Common myeloid progenitor, CD34-positive (primary cell): ENCODE results near the gene TLR6.

Experiments used
- CTCF ChIA-PET: fragments of 350-600 bp; sonication (Branson Sonifier 250); formaldehyde crosslinking; loops from one replicate; lab custom pipeline; 2021; ENCODE audit warnings: antibody characterized with exemption; lab: Charles Lee
- POLR2A ChIA-PET: fragments of 350-600 bp; sonication (Branson Sonifier 250); formaldehyde crosslinking; loops from one replicate; lab custom pipeline; 2021; ENCODE audit warnings: antibody characterized with exemption; lab: Charles Lee
- DNase-seq, 3 donors: peaks; one replicate each; pipeline versions ENCODE4 v3.0.0 to v3.0.0-alpha.2; 2013
- H3K27ac ChIP-seq, 2 experiments: 1 replicate in 1 of 2; 2 replicates in 1 of 2; pipeline ENCODE4 v1.7.0; 2013; ENCODE audit warnings: inconsistent platforms in 2 of 2, low read length in 2 of 2, mild to moderate bottlenecking in 2 of 2, low read depth in 1 of 2, moderate library complexity in 1 of 2; ENCODE audit not compliant: severe bottlenecking in 2 of 2, insufficient read depth in 1 of 2, poor library complexity in 1 of 2
- H3K27me3 ChIP-seq, 5 experiments: replicated peaks in 2 of 5; 1 replicate in 3 of 5; 2 replicates in 2 of 5; pipeline versions ENCODE4 v1.6.1 to v1.7.0; 2013; ENCODE audit warnings: low read length in 4 of 5, mild to moderate bottlenecking in 2 of 5, moderate library complexity in 2 of 5, inconsistent platforms in 1 of 5; ENCODE audit not compliant: insufficient read depth in 5 of 5, control insufficient read depth in 4 of 5
- H3K36me3 ChIP-seq, 4 experiments: 1 replicate in 2 of 4; 2 replicates in 2 of 4; pipeline versions ENCODE4 v1.6.1 to v1.7.0; 2013; ENCODE audit warnings: low read length in 3 of 4, control low read depth in 1 of 4, mild to moderate bottlenecking in 1 of 4; ENCODE audit not compliant: control insufficient read depth in 4 of 4, insufficient read depth in 4 of 4
- H3K4me1 ChIP-seq, 4 experiments: 1 replicate in 3 of 4; 2 replicates in 1 of 4; pipeline versions ENCODE4 v1.6.1 to v1.7.1; 2013; ENCODE audit warnings: low read length in 3 of 4, mild to moderate bottlenecking in 3 of 4, control low read depth in 1 of 4, inconsistent platforms in 1 of 4, moderate library complexity in 1 of 4; ENCODE audit not compliant: control insufficient read depth in 4 of 4, insufficient read depth in 4 of 4; ENCODE audit errors: control extremely low read depth in 1 of 4
- H3K4me3 ChIP-seq, 7 experiments: 1 replicate in 4 of 7; 2 replicates in 3 of 7; pipeline versions ENCODE4 v1.5.1 to v1.7.0; 2013; ENCODE audit warnings: mild to moderate bottlenecking in 7 of 7, low read length in 6 of 7, moderate library complexity in 6 of 7, inconsistent platforms in 2 of 7, low read depth in 2 of 7, control low read depth in 1 of 7; ENCODE audit not compliant: insufficient read depth in 4 of 7, control insufficient read depth in 1 of 7; ENCODE audit errors: extremely low read depth in 1 of 7
- H3K9me3 ChIP-seq, 5 experiments: 1 replicate in 4 of 5; 2 replicates in 1 of 5; pipeline versions ENCODE4 v1.6.1 to v1.7.1; 2013; ENCODE audit warnings: low read length in 4 of 5, mild to moderate bottlenecking in 2 of 5, inconsistent platforms in 1 of 5, low read depth in 1 of 5, moderate library complexity in 1 of 5; ENCODE audit not compliant: control insufficient read depth in 4 of 5, insufficient read depth in 2 of 5; ENCODE audit errors: control extremely low read depth in 1 of 5
- WGBS: methylation state at CpG from one replicate; pipeline ENCODE4 v1.1.5; 2013; ENCODE audit not compliant: insufficient coverage; 5-methylcytosine and 5-hydroxymethylcytosine counted together

The TLR6 gene

DNA sequence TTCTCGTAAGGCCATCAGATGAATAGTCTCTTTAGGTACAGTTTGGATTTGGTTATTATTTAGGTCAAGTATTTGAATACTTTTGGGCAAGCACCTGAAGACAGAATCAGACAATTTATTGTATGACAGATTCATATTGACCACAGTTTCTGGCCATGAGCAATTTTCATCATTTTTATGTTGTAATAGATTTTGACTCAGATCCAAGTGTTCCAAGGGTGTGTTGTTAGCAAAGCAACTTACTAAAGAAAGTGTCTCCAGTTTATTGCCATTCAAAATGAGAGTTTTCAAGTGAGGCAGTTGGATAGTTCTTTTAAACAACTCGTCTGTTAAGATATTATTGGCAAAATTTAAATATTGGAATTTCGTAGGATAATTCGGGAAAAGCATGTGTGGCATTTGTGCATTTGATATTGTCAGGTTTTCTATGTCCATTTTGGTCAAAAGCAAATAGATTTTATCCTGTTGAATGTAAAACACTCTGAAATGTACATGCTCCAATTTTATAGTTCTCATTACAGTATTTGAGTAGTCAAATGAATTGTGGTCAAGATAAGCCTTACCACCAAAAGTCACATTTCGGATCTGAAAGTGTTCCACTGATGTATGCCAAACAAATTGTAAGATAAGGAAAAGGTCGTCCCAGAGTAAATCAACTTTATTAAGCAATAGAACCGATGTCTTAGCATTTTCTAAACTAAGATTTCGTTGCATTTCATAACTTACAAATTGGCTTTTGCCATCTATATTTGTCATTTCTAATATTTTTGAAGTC, 82.2 kb downstream of the TLR6 start:
- Histone ChIP-seq H3K4me1 (peaks cover 0 to 3% (median 1%) of the 10 kb centered on the region in 4 experiments), H3K27me3 (no peaks in the 10 kb centered on the region), H3K9me3 (peaks cover 0 to 7% (median 4%) of the 10 kb centered on the region in 5 experiments), H3K36me3 (no peaks in the 10 kb centered on the region), H3K27ac (no peak overlapping the region), H3K4me3 (no peak overlapping the region)
- 97% methylated on average over 5 of the region's 8 CpGs for WGBS
- ChIA-PET CTCF (interaction anchor here (1.0 to 1.4 kb wide), 3 partner anchors 9 to 15 kb away, joined by 6 to 12 read pairs (median 7); partner anchors contain the start of gene TLR10), POLR2A (no interaction called here)
- no peak for DNase-seq
